WTC11 (cell line): Measurements from ENCODE around the gene PHOSPHO1.

Experiments used
- CTCF ChIP-seq: fragments of 200-600 bp; IDR thresholded peaks from 2 replicates; pipeline ENCODE4 v1.8.0; 2022; ENCODE audit warnings: antibody characterized with exemption
- IRF1 ChIP-seq: sonication (generic); formaldehyde crosslinking; IDR thresholded peaks from 2 replicates; pipeline ENCODE4 v1.8.0; 2023; ENCODE audit warnings: missing genetic modification reagents
- MAX ChIP-seq: sonication (generic); formaldehyde crosslinking; IDR thresholded peaks from 2 replicates; pipeline ENCODE4 v1.8.0; 2022; ENCODE audit warnings: mild to moderate bottlenecking, missing genetic modification reagents
- MLX ChIP-seq: sonication (generic); formaldehyde crosslinking; IDR thresholded peaks from 2 replicates; pipeline ENCODE4 v1.8.1; 2023; ENCODE audit warnings: mild to moderate bottlenecking, missing genetic modification reagents, moderate library complexity
- MYBL2 ChIP-seq: sonication (generic); formaldehyde crosslinking; IDR thresholded peaks from 2 replicates; pipeline ENCODE4 v1.8.1; 2023; ENCODE audit warnings: mild to moderate bottlenecking, moderate library complexity, missing genetic modification reagents
- NR1H2 ChIP-seq: sonication (generic); formaldehyde crosslinking; IDR thresholded peaks from 2 replicates; pipeline ENCODE4 v1.9.0; 2021; ENCODE audit warnings: mild to moderate bottlenecking, moderate library complexity, missing genetic modification reagents
- NR2C2 ChIP-seq: sonication (generic); formaldehyde crosslinking; IDR thresholded peaks from 2 replicates; pipeline ENCODE4 v1.8.0; 2022; ENCODE audit warnings: mild to moderate bottlenecking, missing genetic modification reagents
- ZNF232 ChIP-seq: sonication (generic); formaldehyde crosslinking; IDR thresholded peaks from 2 replicates; pipeline ENCODE4 v1.8.0; 2022; ENCODE audit warnings: mild to moderate bottlenecking, missing genetic modification reagents

GRCh38 chr17:49203796-49204195 lies 26.8 kb downstream of the PHOSPHO1 start:
- TF ChIP-seq CTCF (no peak), NR1H2 (CRISPR knock-in tag) (no peak), MYBL2 (CRISPR knock-in tag) (no peak), IRF1 (CRISPR knock-in tag) (no peak), MLX (CRISPR knock-in tag) (no peak), MAX (CRISPR knock-in tag) (no peak), ZNF232 (CRISPR knock-in tag) (no peak), NR2C2 (CRISPR knock-in tag) (no peak)
